ENCODE data around the gene ITGA7. TPM values are rescaled to one million over a fixed set of nuclear protein-coding genes. Genes with fewer than 3 reads are reported as not detected.

The ITGA7 gene
- total RNA-seq, 2 experiments from 2014 or later, result 5.5 to 5.6 TPM

DNA sequence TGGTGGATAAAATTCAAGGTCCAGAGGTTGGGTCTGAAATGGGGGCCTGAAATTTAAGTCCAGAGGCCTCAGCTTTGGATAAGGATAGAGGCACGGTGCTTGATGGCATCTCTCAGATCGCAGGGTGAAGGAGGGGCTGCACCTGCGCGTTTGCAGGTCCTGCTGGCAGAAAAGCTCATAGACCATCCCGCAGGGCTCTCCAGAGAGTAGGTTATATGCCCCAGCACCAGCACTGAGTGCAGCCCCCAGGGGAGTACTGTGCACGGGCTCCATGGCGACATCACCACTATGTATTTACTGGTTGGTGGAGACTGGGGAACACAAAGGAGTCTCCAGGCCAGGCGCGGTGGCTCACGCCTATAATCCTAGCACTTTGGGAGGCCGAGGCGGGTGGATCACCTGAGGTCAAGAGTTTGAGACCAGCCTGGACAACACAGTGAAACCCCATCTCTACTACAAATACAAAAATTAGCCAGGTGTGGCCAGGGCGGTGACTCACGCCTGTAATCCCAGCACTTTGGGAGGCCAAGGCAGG, 25.4 kb upstream of the ITGA7 start:
- DNase-seq (no peak), ATAC-seq (no peak)
- H3K36me3 Mint-ChIP-seq (ENCODE audit: low read depth), result no peaks in the 10 kb centered on the region
- ChIA-PET CTCF (interaction anchor here (1.2 to 1.7 kb wide), 2 partner anchors 8 to 64 kb away, joined by 3 to 10 read pairs; no protein-coding TSS in a partner anchor), POLR2A (interaction anchor here (0.6 kb wide), 1 partner anchor 11 kb away, joined by 3 read pairs; no protein-coding TSS in a partner anchor)
- H3K27me3 Mint-ChIP-seq, result no peaks in the 10 kb centered on the region
- H3K27ac Mint-ChIP-seq, result no peak overlapping the region
- H3K4me1 Mint-ChIP-seq, result peaks cover 25% of the 10 kb centered on the region
- intact Hi-C loops (cut with DNase I, micrococcal nuclease), result no loop called here
- no peak overlapping the region for H3K4me3 Mint-ChIP-seq
- no peaks in the 10 kb centered on the region for H3K9me3 Mint-ChIP-seq (ENCODE audit: low read depth)

DNA sequence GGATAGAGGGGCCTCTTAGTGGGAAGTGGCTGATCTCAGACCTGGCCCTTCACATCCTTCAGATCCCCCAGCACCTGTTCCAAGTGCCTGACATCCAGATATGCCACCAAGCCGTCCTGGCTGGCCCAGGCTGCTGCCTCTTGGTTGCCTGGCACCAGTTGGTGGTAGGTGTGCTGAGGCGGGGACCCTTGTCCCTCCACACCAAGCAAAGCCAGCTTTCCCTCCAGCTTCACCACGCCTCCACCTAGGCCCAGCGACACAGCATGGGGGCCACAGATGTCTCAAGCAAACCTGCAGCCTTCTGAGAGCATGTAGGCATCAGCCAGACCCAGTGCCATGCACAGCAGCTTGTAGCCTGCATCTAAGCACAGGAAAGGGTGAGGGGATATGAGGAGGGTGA, 24.6 kb upstream of the ITGA7 start:
- H3K36me3 Mint-ChIP-seq (ENCODE audit: low read depth), result no peaks in the 10 kb centered on the region
- H3K9me3 Mint-ChIP-seq (ENCODE audit: low read depth), result no peaks in the 10 kb centered on the region
- H3K4me1 Mint-ChIP-seq, result peaks cover 24% of the 10 kb centered on the region
- DNase-seq (no peak), ATAC-seq (no peak)
- no peaks in the 10 kb centered on the region for H3K27me3 Mint-ChIP-seq
- CTCF ChIA-PET, result no interaction called here
- POLR2A ChIA-PET, result no interaction called here
- H3K27ac Mint-ChIP-seq, result no peak overlapping the region
- H3K4me3 Mint-ChIP-seq, result no peak overlapping the region
- intact Hi-C loops (cut with DNase I, micrococcal nuclease), result no loop called here

- H3K4me1 Mint-ChIP-seq, result peaks cover 30% of the 10 kb centered on the region
- intact Hi-C loops (cut with DNase I, micrococcal nuclease), result loop anchor here (1.0 to 2.0 kb wide), 5 partner anchors 8 to 375 kb away; partner anchors contain the start of genes BLOC1S1 (in 2 of the 2), PA2G4 (in 1 of the 2), PYM1 (in 1 of the 2) and RPS26 (in 1 of the 2)
- peak overlapping the region; percentile 93 for H3K4me3 Mint-ChIP-seq
- CTCF ChIA-PET, result interaction anchor here (0.6 to 2.8 kb wide), 18 partner anchors 9 to 539 kb away, joined by 3 to 48 read pairs (median 4); partner anchors contain the start of genes BLOC1S1, DNAJC14, RDH5 and ZC3H10
- no peaks in the 10 kb centered on the region for H3K27me3 Mint-ChIP-seq
- POLR2A ChIA-PET, result interaction anchor here (0.9 to 2.0 kb wide), 3 partner anchors 8 to 313 kb away, joined by 3 to 9 read pairs (median 3); no protein-coding TSS in a partner anchor
- H3K9me3 Mint-ChIP-seq (ENCODE audit: low read depth), result no peaks in the 10 kb centered on the region
- H3K36me3 Mint-ChIP-seq (ENCODE audit: low read depth), result peaks cover 5% of the 10 kb centered on the region
- ATAC-seq, result peak; percentile 34
- H3K27ac Mint-ChIP-seq, result peak overlapping the region; percentile 95
- peak; percentile 51 for DNase-seq
Measured at GRCh38 chr12:55729819-55730818, 22.4 kb upstream of the ITGA7 start.

DNA sequence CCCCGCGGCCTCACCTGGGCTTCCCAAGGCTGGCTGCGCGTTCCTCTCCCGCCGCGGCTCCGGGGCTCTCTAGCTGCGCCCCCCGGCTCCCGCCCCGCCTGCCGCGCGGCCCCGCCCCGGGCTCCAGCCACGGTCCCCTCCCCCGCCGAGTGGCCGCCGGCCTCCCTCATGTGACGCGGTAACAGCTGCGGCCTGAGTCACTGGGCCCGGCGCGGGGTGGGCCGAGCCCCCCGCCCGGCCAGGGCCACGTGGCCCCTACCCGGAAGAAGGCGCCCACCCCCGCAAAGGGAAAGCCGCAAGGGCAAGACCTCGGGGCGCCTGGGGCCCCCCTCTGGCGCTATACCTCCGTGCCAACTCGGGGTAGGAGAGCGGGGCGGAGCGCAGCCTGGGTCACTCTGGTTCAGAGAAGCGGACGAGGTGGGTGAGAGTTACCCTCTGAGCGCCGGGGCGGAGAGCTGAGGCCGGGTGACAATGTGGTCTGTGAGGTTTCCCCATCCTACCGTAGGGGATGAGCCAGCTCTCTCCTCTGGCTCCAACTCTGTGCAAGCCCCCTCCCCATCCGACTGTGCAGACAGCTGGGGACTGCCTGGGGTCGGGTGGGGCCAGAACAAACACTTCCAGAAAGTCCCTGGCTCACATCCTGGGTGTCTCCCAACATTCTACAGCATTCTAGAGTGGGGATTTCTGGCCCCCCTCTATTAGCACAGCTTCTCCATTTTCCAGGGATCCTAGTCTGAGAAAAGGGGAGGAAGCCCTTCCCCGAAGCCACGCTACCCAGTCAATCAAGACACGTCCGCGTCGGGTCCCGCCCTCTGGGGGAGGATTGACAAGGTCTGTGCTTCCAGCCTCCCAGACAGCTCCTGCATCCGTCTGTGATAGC, 21.5 kb upstream of the ITGA7 start, which contains the start of gene CD63:
Gene CD63 (minus strand): TSS at position 71 of the 880 bp plus-strand sequence. CDS start 668 bp downstream, outside the sequence.
- DNase-seq (peak; percentile 89), ATAC-seq (peak; percentile 73)
- no peaks in the 10 kb centered on the region for H3K27me3 Mint-ChIP-seq
- H3K36me3 Mint-ChIP-seq (ENCODE audit: low read depth), result peaks cover 9% of the 10 kb centered on the region
- H3K4me1 Mint-ChIP-seq, result peaks cover 34% of the 10 kb centered on the region
- ChIA-PET CTCF (interaction anchor here (0.5 to 2.8 kb wide), 17 partner anchors 10 to 389 kb away, joined by 3 to 48 read pairs (median 4); partner anchors contain the start of genes BLOC1S1, DNAJC14, RDH5 and ZC3H10), POLR2A (interaction anchor here (0.6 to 2.0 kb wide), 4 partner anchors 9 to 314 kb away, joined by 3 to 9 read pairs (median 3); no protein-coding TSS in a partner anchor)
- peak within 1 kb of the TSS; percentile 95 for H3K27ac Mint-ChIP-seq
- peak within 1 kb of the TSS; percentile 93 for H3K4me3 Mint-ChIP-seq
- H3K9me3 Mint-ChIP-seq (ENCODE audit: low read depth), result no peaks in the 10 kb centered on the region
- intact Hi-C loops (cut with DNase I, micrococcal nuclease), result loop anchor here (1.0 to 2.0 kb wide), 4 partner anchors 9 to 312 kb away; partner anchors contain the start of genes BLOC1S1 (in 2 of the 2), PYM1 (in 1 of the 2) and RPS26 (in 1 of the 2)

DNA sequence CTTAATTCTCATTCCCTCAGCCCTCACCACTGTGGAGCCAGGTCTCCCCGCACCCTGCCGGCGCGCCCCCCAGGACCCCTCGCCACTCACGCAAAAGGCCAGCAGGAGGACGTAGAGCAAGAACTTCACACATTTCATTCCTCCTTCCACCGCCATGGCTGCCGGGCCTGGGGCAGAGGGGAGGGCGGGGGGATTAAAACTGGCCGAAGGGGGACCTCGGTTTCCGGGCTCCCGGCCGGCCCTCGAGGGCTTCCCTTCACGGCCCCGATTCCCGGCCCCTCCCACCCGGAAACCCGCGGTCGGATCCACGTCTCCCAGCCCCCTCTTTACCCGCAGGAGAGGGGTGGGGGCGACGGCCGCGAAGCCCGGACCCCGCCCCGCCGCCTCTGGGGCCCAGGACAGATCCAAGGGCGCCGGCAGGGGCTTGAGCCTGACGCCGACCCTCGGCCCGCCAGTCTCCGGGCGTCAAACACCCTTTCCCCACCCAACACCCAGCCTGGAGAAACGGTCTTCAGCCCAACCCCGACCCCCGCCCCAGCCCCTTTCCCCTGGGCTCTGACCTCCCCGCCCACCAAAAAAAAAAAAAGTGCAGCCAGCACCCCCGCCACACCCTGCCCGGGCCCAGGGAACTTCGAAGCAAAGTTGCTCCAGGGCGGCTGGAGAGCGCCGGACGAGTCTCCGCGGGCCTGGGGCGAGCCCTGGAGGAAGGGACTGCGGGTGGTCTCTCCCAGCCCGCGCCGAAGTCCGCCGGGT, 20.7 kb upstream of the ITGA7 start:
- Mint-ChIP-seq H3K4me3 (peak overlapping the region; percentile 93), H3K27me3 (no peaks in the 10 kb centered on the region), H3K9me3 (ENCODE audit: low read depth) (no peaks in the 10 kb centered on the region), H3K36me3 (ENCODE audit: low read depth) (peaks cover 9% of the 10 kb centered on the region), H3K27ac (peak overlapping the region; percentile 45), H3K4me1 (peaks cover 34% of the 10 kb centered on the region)
- peak; percentile 45 for DNase-seq
- ATAC-seq, result peak; percentile 6
- ChIA-PET CTCF (interaction anchor here (0.5 to 2.8 kb wide), 5 partner anchors 10 to 90 kb away, joined by 3 to 48 read pairs (median 4); partner anchors contain the start of gene BLOC1S1), POLR2A (interaction anchor here (0.6 to 2.0 kb wide), 2 partner anchors 10 to 304 kb away, joined by 3 to 9 read pairs; no protein-coding TSS in a partner anchor)
- intact Hi-C loops (cut with DNase I, micrococcal nuclease), result loop anchor here in 1 of 2 experiments (2.0 kb wide), 1 partner anchor 312 kb away; the partner anchor contains the start of gene RPS26

DNA sequence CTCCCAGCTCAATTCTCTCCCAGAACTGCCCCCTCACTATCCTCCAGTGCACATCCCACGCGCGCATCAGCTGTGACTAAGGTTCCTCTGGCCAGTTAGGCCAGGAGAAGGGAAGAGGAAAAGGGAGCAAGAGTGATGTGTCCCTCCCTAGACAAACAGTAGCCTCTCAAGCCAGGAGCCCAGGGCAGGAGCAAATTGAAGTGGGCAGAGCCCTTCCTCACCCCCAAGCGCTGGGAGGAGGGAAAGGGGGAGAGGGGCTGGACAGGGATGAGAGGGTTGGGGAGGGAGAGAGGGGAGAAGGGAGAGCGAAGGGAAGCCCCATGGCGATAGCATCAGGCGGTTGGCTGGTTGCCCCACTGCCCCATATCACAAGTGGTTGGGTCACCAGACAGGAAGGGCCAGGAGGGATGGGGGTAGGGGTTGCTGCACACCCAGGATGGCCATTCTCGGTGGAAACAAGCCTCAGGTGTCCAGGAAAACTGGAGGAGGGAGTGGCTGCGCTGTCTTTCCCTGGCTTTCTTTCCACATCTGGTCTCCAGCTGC, 20.0 kb upstream of the ITGA7 start:
- peaks cover 9% of the 10 kb centered on the region for H3K36me3 Mint-ChIP-seq (ENCODE audit: low read depth)
- ATAC-seq (no peak), DNase-seq (no peak)
- POLR2A ChIA-PET, result no interaction called here
- H3K4me1 Mint-ChIP-seq, result peaks cover 34% of the 10 kb centered on the region
- H3K4me3 Mint-ChIP-seq, result peak overlapping the region; percentile 93
- intact Hi-C loops (cut with DNase I, micrococcal nuclease), result loop anchor here in 1 of 2 experiments (2.0 kb wide), 1 partner anchor 313 kb away; the partner anchor contains the start of gene RPS26
- no peaks in the 10 kb centered on the region for H3K9me3 Mint-ChIP-seq (ENCODE audit: low read depth)
- peak overlapping the region; percentile 45 for H3K27ac Mint-ChIP-seq
- CTCF ChIA-PET, result interaction anchor here (1.1 kb wide), 1 partner anchor 11 kb away, joined by 3 read pairs; no protein-coding TSS in a partner anchor
- no peaks in the 10 kb centered on the region for H3K27me3 Mint-ChIP-seq

GRCh38 chr12:55726971-55727370, 19.3 kb upstream of the ITGA7 start:
- peak overlapping the region; percentile 45 for H3K27ac Mint-ChIP-seq
- no peaks in the 10 kb centered on the region for H3K27me3 Mint-ChIP-seq
- ATAC-seq (no peak), DNase-seq (no peak)
- H3K9me3 Mint-ChIP-seq (ENCODE audit: low read depth), result no peaks in the 10 kb centered on the region
- H3K4me3 Mint-ChIP-seq, result peak overlapping the region; percentile 93
- POLR2A ChIA-PET, result no interaction called here
- H3K4me1 Mint-ChIP-seq, result peaks cover 34% of the 10 kb centered on the region
- H3K36me3 Mint-ChIP-seq (ENCODE audit: low read depth), result peaks cover 9% of the 10 kb centered on the region
- intact Hi-C loops (cut with DNase I, micrococcal nuclease), result no loop called here
- CTCF ChIA-PET, result interaction anchor here (0.6 to 1.1 kb wide), 2 partner anchors 9 to 11 kb away, joined by 3 read pairs; no protein-coding TSS in a partner anchor

DNA sequence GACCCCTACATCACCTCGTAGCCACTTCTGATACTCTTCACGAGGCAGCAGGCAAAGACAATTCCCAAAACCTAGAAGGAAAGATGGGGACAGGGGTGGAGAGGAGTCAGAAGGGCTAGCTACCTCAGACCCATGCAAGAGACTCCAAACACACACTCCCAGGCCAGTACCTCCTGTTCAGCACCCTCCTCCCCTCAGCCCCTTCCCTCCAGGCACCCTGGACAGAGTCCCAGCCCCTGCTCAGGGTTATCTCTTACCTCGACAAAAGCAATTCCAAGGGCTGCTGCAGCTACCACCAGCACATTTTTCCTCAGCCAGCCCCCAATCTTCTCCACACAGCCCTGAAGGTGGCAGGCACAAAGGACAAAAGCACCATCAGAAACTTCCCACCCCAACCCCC, 17.9 kb upstream of the ITGA7 start:
- no peaks in the 10 kb centered on the region for H3K27me3 Mint-ChIP-seq
- DNase-seq (no peak), ATAC-seq (no peak)
- H3K4me3 Mint-ChIP-seq, result no peak overlapping the region
- intact Hi-C loops (cut with DNase I, micrococcal nuclease), result no loop called here
- H3K9me3 Mint-ChIP-seq (ENCODE audit: low read depth), result no peaks in the 10 kb centered on the region
- ChIA-PET CTCF (interaction anchor here (0.9 to 1.8 kb wide), 8 partner anchors 8 to 318 kb away, joined by 3 to 18 read pairs (median 4); partner anchors contain the start of genes BLOC1S1 and RAB5B), POLR2A (interaction anchor here (0.5 to 1.1 kb wide), 3 partner anchors 12 to 84 kb away, joined by 4 read pairs; no protein-coding TSS in a partner anchor)
- H3K27ac Mint-ChIP-seq, result no peak overlapping the region
- H3K4me1 Mint-ChIP-seq, result peaks cover 31% of the 10 kb centered on the region
- peaks cover 9% of the 10 kb centered on the region for H3K36me3 Mint-ChIP-seq (ENCODE audit: low read depth)

DNA sequence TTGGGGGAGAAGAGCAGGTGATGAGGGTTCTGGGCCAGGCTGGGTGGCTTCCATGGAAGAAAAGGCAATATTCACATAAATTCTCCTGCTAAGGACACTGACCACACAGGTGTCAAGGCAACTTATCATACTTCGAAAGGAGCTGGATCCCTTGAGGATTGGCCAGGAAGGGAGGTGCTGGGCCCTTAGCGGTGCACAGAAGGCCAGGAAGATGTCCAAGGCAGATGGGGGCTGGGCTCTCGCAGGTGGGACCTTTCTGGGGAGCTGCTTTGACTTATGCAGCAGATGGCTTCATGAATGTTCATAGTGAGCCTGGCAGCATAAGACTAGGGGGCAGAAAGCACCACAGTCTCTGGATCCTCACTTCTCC, 17.2 kb upstream of the ITGA7 start:
- POLR2A ChIA-PET, result interaction anchor here (0.5 to 1.1 kb wide), 3 partner anchors 12 to 84 kb away, joined by 4 read pairs; no protein-coding TSS in a partner anchor
- Mint-ChIP-seq H3K4me3 (no peak overlapping the region), H3K27me3 (no peaks in the 10 kb centered on the region), H3K4me1 (peaks cover 24% of the 10 kb centered on the region), H3K9me3 (ENCODE audit: low read depth) (no peaks in the 10 kb centered on the region), H3K36me3 (ENCODE audit: low read depth) (peaks cover 9% of the 10 kb centered on the region), H3K27ac (no peak overlapping the region)
- CTCF ChIA-PET, result interaction anchor here (0.7 to 1.8 kb wide), 13 partner anchors 9 to 319 kb away, joined by 3 to 18 read pairs (median 4); partner anchors contain the start of genes BLOC1S1 and RAB5B
- no peak for DNase-seq
- intact Hi-C loops (cut with DNase I, micrococcal nuclease), result loop anchor here in 1 of 2 experiments (1.0 kb wide), 1 partner anchor 12 kb away; no protein-coding TSS in a partner anchor
- no peak for ATAC-seq

All from activated CD4-positive, alpha-beta T cell treated with anti-CD3 and anti-CD28 coated beads for 36 hours (primary cell).